GM21717 (cell line): ENCODE results near the gene CD33.
"Not testable (repeated sequence)": the region's sequence is repeated elsewhere in the genome, so short reads cannot be mapped to it uniquely, and the experiment has no call there.

Experiments used
- ATAC-seq: cut with Tn5 transposase; IDR thresholded peaks from one replicate; pipeline ENCODE4 v1.9.1; 2021; ENCODE audit warnings: mild to moderate bottlenecking, moderate library complexity; ENCODE audit not compliant: unreplicated experiment

The CD33 gene

DNA sequence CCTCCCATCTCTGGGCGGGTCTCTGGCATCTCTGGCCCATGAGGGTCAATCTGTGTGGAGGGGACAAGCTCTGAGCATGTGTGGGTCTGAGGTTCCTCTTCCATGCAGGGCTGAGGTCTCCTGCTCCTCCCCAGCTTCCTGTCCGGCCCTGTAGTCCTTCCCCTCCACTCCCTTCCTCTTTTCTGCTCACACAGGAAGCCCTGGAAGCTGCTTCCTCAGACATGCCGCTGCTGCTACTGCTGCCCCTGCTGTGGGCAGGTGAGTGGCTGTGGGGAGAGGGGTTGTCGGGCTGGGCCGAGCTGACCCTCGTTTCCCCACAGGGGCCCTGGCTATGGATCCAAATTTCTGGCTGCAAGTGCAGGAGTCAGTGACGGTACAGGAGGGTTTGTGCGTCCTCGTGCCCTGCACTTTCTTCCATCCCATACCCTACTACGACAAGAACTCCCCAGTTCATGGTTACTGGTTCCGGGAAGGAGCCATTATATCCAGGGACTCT lies at the start of gene CD33:
Gene CD33 (plus strand): TSS at position 183 of the 496 bp plus-strand sequence. CDS start 39 bp downstream, at position 222.
- not testable (repeated sequence) for ATAC-seq

GRCh38 chr19:51179256-51179655 lies 45.6 kb upstream of the CD33 start:
- ATAC-seq = no peak

GRCh38 chr19:51181377-51181912 lies 43.4 kb upstream of the CD33 start:
- ATAC-seq = no peak

DNA sequence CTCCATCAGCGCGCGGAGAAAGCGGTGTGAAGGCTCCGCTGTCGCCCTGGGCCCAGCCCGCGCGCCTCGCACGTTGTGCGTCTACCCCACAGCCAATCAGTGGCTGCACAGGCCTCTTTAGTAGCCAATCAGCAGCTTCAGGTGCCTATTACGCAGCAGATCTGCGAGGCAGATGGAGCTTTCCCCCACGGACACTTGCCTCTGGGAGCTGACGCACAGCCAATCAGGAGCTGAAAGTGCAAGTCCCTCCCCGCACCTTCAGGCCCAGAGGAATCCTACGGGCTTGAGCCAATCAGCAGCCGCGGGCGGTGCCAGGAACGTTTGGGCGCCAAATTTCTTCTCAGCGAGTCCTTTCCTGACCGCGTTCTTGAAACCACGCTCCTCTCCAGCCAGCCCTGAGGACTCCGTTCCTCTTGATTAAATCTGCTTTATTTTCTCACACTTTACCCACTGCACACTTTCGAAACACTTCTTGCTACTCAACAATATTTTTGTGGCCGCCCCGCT lies 42.9 kb upstream of the CD33 start:
- ATAC-seq = no peak

GRCh38 chr19:51183629-51184028 lies 41.3 kb upstream of the CD33 start:
- ATAC-seq = no peak

DNA sequence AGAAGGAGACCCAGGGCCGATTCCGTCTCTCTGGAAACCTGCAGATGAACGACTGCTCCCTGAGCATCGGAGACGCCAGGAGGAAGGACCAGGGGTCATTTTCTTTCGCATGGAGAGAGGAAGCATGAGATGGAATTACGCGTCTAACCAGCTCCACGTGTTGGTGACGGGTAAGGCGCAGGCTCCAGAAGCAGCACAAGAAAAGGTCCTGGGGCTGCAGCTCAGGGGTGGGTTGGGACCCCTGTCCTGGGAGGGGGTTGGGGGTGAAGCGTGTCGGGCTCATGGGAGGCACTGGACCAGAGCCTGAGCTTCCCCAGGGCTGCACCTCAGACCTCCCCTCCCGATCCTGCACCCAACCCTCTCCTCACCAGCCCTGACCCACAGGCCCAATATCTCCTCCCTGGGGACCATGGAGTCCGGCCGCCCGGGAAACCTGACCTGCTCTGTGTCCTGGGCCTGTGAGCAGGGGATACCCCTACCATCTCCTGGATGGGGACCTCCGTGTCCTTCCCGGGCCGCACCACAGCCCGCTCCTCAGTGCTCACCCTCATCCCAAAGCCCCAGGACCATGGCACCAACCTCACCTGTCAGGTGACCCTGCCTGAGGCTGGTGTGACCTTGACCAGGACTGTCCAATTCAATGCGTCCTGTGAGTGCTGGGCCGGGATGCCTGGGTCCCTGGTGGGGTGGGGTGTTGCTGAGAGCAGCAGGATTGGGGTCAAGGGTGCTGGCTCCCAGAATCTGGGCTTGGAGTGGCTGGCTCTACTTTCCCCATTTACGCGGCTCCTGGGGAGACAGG lies 39.6 kb upstream of the CD33 start:
- ATAC-seq = no peak

DNA sequence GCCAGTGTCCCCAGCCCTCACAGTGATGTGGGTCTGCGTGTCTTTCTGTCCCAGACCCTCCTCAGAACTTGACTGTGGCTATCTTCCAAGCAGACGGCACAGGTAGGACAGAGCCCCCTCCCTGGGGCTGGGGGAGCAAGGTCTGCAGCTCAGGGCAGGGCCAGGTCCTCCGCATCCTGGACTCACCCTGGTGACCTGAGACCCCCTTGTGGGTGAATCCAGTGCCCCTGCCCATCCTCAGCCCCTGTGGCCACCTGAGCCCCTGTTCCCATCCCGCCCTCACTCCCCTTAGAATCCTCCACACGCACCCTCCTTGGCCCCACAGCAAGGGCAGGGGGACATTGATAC lies 39.0 kb upstream of the CD33 start:
- ATAC-seq = no peak

DNA sequence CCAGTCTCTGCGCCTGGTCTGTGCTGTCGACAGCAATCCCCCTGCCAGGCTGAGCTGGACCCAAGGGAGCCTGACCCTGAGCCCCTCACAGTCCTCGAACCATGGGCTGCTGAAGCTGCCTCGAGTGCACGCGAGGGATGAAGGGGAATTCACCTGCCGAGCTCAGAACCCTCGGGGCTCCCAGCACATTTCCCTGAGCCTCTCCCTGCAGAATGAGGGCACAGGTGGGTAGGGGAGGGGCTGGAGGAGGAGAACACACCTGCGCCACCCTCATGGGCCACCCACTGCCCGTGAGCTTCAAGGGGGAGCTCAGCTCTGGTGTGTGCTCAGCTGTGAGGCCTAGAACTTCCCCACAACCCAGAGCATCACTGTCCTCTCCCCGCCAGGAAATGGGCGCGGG lies 38.6 kb upstream of the CD33 start:
- ATAC-seq = no peak

- no peak for ATAC-seq
Measured at GRCh38 chr19:51187395-51188226, 37.3 kb upstream of the CD33 start.

- ATAC-seq = no peak
Measured at GRCh38 chr19:51188227-51188559, 36.7 kb upstream of the CD33 start.

GRCh38 chr19:51192689-51193088 lies 32.2 kb upstream of the CD33 start:
- ATAC-seq = no peak

GRCh38 chr19:51194527-51195315 lies 30.2 kb upstream of the CD33 start:
- no peak for ATAC-seq

DNA sequence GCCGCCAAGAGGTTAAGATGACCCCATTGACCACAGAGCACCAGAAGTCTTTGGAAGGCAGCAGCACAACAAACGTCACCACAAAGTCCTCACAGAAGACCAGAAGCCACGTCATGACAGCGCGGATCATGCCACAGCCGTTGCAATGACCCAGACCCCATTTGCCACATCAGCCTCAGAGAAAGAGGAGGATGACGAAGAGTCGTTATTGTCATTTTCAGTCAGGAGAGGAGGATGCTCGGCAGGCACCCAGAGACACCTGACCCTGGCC lies 29.6 kb upstream of the CD33 start:
- no peak for ATAC-seq

DNA sequence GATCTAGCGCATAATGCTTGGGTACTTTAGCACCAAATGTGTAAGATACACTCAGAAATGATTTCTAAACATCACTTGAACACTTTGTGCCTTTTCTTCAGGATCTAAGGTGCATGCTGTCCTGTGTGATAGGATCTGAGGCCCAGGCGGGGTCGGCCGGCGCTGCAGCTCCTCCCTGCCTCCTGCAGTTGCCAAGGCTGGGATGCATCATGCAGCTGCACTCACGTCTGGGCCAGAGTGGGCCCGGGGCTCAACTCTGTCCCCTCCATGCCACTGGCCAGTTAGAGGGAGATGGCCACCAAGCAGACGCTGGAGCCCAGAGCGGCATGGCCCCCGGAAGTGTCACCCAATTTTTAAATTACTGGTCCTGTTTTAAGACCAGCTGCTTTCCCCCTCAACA lies 29.3 kb upstream of the CD33 start:
- no peak for ATAC-seq

DNA sequence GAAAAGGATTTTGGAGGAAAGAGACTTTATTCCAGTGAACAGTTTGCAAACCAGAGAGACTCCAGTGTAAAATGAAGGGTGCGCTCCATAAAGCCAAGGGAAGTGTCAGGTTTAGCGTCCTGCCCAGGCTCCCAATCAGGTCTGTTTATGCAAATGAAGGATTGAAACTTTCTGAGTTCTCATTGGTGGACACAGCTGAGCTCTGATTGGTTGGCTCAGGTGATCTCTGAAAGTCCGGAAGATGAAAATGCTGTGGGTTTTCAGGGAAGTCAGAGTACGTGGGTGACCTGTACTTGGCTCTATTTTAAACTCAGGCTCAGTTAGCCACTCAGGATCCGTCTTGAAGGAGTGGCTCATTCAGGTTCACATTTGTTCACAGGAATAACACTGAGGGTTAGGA lies 28.7 kb upstream of the CD33 start:
- ATAC-seq = no peak

- no peak for ATAC-seq
Measured at GRCh38 chr19:51198641-51199040, 26.2 kb upstream of the CD33 start.

DNA sequence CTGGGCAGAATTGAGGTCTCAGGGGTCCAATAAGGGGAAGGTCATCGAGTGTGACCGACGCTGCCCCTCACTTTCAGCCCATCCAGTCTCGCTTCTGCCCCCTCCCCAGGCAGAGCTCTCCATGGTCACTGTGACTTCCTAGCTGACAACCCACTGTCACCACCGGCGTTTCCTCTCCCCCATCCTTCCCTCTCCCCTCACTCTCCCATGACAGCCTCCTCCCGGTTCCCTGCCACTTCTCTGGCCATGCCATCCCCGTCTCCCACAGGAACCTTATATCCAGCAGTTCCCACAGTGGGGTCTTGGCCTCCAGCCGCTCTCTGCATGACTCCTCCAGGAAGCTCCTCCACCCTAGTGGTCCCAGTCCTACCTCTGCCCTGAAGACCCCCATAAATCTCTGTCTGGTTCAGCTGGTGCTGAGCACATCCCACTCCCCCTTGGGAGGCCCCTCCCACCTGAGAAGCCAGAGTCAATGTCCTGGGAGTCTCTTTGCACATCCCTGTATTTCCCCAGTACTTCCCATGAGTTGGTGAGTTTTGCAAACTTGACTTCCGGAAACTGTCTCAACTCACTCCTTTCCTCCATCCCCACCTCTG lies 24.7 kb upstream of the CD33 start:
- no peak for ATAC-seq

DNA sequence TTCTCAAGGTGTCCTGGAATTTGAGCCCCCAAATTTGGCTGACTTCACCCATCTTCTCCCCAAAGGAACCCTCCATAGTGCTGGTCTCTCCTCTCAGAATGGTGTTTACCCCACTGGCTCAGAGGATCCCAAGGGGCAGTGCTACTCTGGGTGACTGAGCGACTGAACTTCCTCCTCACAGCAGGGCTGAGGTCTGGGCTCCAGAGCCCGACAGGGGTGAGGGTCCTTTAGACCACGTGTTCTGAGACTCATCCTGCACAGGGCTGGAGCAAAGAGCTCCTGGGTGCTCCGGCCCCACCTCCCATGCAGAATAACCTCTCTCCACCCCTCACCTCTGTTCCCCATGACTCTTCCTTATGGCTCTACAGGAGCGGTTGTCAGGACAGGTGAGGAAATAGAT lies 23.2 kb upstream of the CD33 start:
- no peak for ATAC-seq

- no peak for ATAC-seq
Measured at GRCh38 chr19:51203916-51204315, 21.0 kb upstream of the CD33 start.

GRCh38 chr19:51204321-51204720 lies 20.6 kb upstream of the CD33 start:
- ATAC-seq = no peak

DNA sequence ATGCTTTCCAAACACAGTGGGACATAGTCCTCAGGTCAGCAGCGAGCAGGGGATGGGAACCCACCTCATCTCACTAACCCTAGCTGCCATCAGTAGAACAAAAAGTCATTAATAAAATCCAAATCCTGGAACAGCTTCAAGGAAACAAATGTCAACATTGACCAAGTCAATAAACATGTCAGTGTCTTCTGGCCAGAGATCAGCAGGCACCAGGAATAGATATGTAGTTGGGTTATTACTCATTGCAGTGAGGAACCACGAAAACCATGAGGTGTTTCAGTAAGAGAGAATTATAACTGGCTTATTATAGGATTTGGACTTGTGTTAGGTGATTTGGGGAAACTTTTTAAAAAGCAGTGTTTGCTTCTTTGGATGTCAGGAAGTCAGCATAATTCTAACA lies 17.1 kb upstream of the CD33 start:
- ATAC-seq = no peak
